ENCODE results near the gene SLC22A31.

GRCh38 chr16:89169778-89170177 is 30.6 kb downstream of the SLC22A31 start:
- TF ChIP-seq CTCF (IDR thresholded peaks at IDR 0.05) (no peak), POLR2A (IDR thresholded peaks at IDR 0.05) (no peak)
